Osteoblast (primary cell): Measurements from ENCODE around the gene MYO5B. TPM values are rescaled to one million over a fixed set of nuclear protein-coding genes. Genes with fewer than 3 reads are reported as not detected.

Experiments used
- DNase-seq: peaks from one replicate; pipeline ENCODE4 v3.0.0; 2011; ENCODE audit warnings: low spot score, mixed read lengths; ENCODE audit not compliant: insufficient read length; ENCODE audit errors: missing footprints
- H2AFZ ChIP-seq: 2 replicates; pipeline ENCODE4 v1.6.0; 2011; ENCODE audit warnings: mild to moderate bottlenecking, low read length
- H3K27ac ChIP-seq: 2 replicates; pipeline ENCODE4 v1.5.1; 2011; ENCODE audit warnings: mild to moderate bottlenecking, low read depth, low read length, moderate library complexity
- H3K27me3 ChIP-seq: 2 replicates; pipeline ENCODE4 v1.6.0; 2012; ENCODE audit warnings: mild to moderate bottlenecking, control low read depth, inconsistent platforms, low read length, moderate library complexity; ENCODE audit not compliant: insufficient read depth
- H3K36me3 ChIP-seq: 2 replicates; pipeline ENCODE4 v1.5.1; 2011; ENCODE audit warnings: mild to moderate bottlenecking, low read length, control low read depth, moderate library complexity; ENCODE audit not compliant: insufficient read depth
- H3K4me1 ChIP-seq: 2 replicates; pipeline ENCODE4 v1.5.1; 2011; ENCODE audit warnings: mild to moderate bottlenecking, low read length, control low read depth, moderate library complexity; ENCODE audit not compliant: insufficient read depth
- H3K4me2 ChIP-seq: 2 replicates; pipeline ENCODE4 v1.6.0; 2011; ENCODE audit warnings: mild to moderate bottlenecking, low read length; ENCODE audit not compliant: insufficient read depth
- H3K4me3 ChIP-seq: fragments of 200-600 bp; sonication (generic); 3 replicates; pipeline ENCODE4 v1.5.1; 2012; ENCODE audit warnings: mild to moderate bottlenecking, low read length, inconsistent platforms; ENCODE audit not compliant: insufficient read depth
- H3K79me2 ChIP-seq: 2 replicates; pipeline ENCODE4 v1.6.0; 2012; ENCODE audit warnings: mild to moderate bottlenecking, low read length, control low read depth, inconsistent platforms; ENCODE audit not compliant: insufficient read depth
- H3K9me3 ChIP-seq: 2 replicates; pipeline ENCODE4 v1.5.1; 2011; ENCODE audit warnings: low read depth, low read length, control low read depth
- H4K20me1 ChIP-seq: 2 replicates; pipeline ENCODE4 v1.6.0; 2012; ENCODE audit warnings: mild to moderate bottlenecking, low read length, control low read depth; ENCODE audit not compliant: insufficient read depth
- CTCF ChIP-seq: IDR thresholded peaks from 2 replicates; pipeline ENCODE4 v1.5.1; 2011; ENCODE audit warnings: mild to moderate bottlenecking, low read depth, low read length, moderate library complexity; ENCODE audit errors: extremely low read depth
- total RNA-seq: library from RNA; depleted of rRNA; stranded (reverse); fragments of >200 nt; gene quantifications from 2 replicates; pipeline ENCODE4 v1.2.3, GENCODE V29; 2012

The MYO5B gene
- total RNA-seq, 1 donor: 0.36 TPM

- TF ChIP-seq CTCF: no peak
- H4K20me1 ChIP-seq: no peaks in the 10 kb centered on the region
- no peak for DNase-seq
- no peaks in the 10 kb centered on the region for H3K4me1 ChIP-seq
- H3K79me2 ChIP-seq: no peaks in the 10 kb centered on the region
- no peak overlapping the region for H2AFZ ChIP-seq
- H3K27ac ChIP-seq: no peak overlapping the region
- H3K27me3 ChIP-seq: peaks cover 5% of the 10 kb centered on the region
- no peaks in the 10 kb centered on the region for H3K36me3 ChIP-seq
- H3K9me3 ChIP-seq: no peaks in the 10 kb centered on the region
- H3K4me3 ChIP-seq: no peak overlapping the region
- H3K4me2 ChIP-seq: no peak overlapping the region
Observed at GRCh38 chr18:50113726-50114125, 81.2 kb downstream of the MYO5B start.

- no peaks in the 10 kb centered on the region for H3K4me1 ChIP-seq
- no peak overlapping the region for H3K27ac ChIP-seq
Observed at GRCh38 chr18:50111398-50111797, 83.5 kb downstream of the MYO5B start.

GRCh38 chr18:50107468-50107977 lies 87.4 kb downstream of the MYO5B start:
- DNase-seq: no peak
- Histone ChIP-seq H3K4me3 (no peak overlapping the region), H3K4me2 (no peak overlapping the region), H3K27ac (no peak overlapping the region), H4K20me1 (no peaks in the 10 kb centered on the region), H3K79me2 (no peaks in the 10 kb centered on the region), H3K27me3 (no peaks in the 10 kb centered on the region), H3K36me3 (no peaks in the 10 kb centered on the region), H3K4me1 (no peaks in the 10 kb centered on the region), H2AFZ (no peak overlapping the region), H3K9me3 (no peaks in the 10 kb centered on the region)
- no peak for TF ChIP-seq CTCF

More at GRCh38 chr18:50111398-50111797, 83.5 kb downstream of the MYO5B start:
- H3K4me3 ChIP-seq: no peak overlapping the region
- DNase-seq: no peak
- H3K79me2 ChIP-seq: no peaks in the 10 kb centered on the region
- no peak overlapping the region for H3K4me2 ChIP-seq
- H2AFZ ChIP-seq: no peak overlapping the region
- no peaks in the 10 kb centered on the region for H4K20me1 ChIP-seq
- H3K9me3 ChIP-seq: no peaks in the 10 kb centered on the region
- TF ChIP-seq CTCF: no peak
- no peaks in the 10 kb centered on the region for H3K36me3 ChIP-seq
- peaks cover 3% of the 10 kb centered on the region for H3K27me3 ChIP-seq

DNA sequence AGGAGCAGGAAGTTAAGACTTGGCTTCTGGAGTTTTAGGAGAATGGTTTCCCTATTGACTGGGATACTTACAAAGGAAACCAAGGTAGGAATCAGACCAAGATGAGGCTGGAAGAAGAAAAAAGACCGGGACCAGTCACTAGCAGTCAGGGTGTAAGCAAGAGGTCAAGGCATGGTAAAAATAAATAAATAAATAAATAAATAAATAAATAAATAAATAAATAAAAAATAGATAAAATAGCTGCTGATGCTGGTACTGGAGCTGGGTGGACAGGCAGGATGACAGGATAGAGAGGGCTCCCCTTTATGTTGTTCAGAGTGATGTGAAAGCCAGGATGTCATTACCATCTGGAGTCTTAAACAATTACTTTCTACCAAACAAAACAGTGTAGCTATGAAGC lies 89.9 kb downstream of the MYO5B start:
- Histone ChIP-seq H3K4me3 (no peak overlapping the region), H3K4me2 (no peak overlapping the region), H3K27me3 (no peaks in the 10 kb centered on the region), H3K4me1 (no peaks in the 10 kb centered on the region), H3K27ac (no peak overlapping the region), H3K9me3 (no peaks in the 10 kb centered on the region), H2AFZ (no peak overlapping the region), H3K36me3 (no peaks in the 10 kb centered on the region), H4K20me1 (no peaks in the 10 kb centered on the region), H3K79me2 (no peaks in the 10 kb centered on the region)
- no peak for DNase-seq
- TF ChIP-seq CTCF: no peak
